GM12878 (cell line): Measurements from ENCODE around the gene PDE8B.

ENCODE experiments used
- TCF12 ChIP-seq: IDR thresholded peaks from 2 replicates; pipeline ENCODE4 v1.6.1; 2011; ENCODE audit warnings: low read depth, mild to moderate bottlenecking, low read length
- TF ChIP-seq, protein P1 (sequence below): IDR thresholded peaks from 2 replicates; pipeline ENCODE4 v1.6.1; 2012; ENCODE audit warnings: mild to moderate bottlenecking, low read depth, low read length
- TF ChIP-seq, protein P2 (sequence below): IDR thresholded peaks from 2 replicates; pipeline ENCODE4 v1.6.1; 2012; ENCODE audit warnings: low read length, inconsistent platforms

DNA sequence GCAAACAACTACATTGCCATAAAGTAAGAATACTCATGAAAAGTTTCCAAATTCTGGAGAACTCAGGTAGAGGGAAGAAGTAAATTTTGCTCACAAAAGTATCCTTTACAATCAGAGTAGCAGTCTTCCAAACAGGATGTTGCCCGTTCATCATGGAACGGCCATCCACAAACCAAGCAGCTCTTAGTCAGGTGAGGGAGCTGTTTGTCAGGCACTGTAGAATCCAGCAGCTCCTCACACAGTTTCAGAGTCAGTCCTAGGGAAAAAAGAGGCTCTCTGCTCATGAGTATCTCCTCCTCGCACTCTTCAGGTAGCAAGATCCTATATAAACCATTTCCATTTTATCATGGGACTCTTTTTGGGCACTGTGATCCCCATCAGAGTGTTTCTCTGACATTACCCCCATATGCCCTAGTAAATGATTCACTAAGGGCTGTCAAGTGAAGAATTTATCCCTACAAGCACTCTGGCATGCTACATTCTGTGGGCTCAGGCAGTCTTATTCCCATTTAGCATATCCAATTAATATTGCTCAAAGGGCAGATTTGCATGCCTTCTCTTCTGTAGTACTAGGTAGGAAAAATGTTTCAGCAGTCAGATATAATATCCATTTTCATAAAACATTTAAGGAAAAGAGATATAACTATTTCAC is 183.7 kb downstream of the PDE8B start:
- TF ChIP-seq, protein P1, sequence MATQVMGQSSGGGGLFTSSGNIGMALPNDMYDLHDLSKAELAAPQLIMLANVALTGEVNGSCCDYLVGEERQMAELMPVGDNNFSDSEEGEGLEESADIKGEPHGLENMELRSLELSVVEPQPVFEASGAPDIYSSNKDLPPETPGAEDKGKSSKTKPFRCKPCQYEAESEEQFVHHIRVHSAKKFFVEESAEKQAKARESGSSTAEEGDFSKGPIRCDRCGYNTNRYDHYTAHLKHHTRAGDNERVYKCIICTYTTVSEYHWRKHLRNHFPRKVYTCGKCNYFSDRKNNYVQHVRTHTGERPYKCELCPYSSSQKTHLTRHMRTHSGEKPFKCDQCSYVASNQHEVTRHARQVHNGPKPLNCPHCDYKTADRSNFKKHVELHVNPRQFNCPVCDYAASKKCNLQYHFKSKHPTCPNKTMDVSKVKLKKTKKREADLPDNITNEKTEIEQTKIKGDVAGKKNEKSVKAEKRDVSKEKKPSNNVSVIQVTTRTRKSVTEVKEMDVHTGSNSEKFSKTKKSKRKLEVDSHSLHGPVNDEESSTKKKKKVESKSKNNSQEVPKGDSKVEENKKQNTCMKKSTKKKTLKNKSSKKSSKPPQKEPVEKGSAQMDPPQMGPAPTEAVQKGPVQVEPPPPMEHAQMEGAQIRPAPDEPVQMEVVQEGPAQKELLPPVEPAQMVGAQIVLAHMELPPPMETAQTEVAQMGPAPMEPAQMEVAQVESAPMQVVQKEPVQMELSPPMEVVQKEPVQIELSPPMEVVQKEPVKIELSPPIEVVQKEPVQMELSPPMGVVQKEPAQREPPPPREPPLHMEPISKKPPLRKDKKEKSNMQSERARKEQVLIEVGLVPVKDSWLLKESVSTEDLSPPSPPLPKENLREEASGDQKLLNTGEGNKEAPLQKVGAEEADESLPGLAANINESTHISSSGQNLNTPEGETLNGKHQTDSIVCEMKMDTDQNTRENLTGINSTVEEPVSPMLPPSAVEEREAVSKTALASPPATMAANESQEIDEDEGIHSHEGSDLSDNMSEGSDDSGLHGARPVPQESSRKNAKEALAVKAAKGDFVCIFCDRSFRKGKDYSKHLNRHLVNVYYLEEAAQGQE = no peak
- TF ChIP-seq, protein P2, sequence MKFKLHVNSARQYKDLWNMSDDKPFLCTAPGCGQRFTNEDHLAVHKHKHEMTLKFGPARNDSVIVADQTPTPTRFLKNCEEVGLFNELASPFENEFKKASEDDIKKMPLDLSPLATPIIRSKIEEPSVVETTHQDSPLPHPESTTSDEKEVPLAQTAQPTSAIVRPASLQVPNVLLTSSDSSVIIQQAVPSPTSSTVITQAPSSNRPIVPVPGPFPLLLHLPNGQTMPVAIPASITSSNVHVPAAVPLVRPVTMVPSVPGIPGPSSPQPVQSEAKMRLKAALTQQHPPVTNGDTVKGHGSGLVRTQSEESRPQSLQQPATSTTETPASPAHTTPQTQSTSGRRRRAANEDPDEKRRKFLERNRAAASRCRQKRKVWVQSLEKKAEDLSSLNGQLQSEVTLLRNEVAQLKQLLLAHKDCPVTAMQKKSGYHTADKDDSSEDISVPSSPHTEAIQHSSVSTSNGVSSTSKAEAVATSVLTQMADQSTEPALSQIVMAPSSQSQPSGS = no peak
- TF ChIP-seq TCF12 = no peak
